Fibroblast of villous mesenchyme (primary cell): ENCODE results near the gene MIEF2. TPM values are rescaled to one million over a fixed set of nuclear protein-coding genes. Genes with fewer than 3 reads are reported as not detected.

Experiments used
- DNase-seq: peaks from one replicate; pipeline ENCODE4 v3.0.0-alpha.2; 2010; ENCODE audit warnings: low read depth
- H3K4me3 ChIP-seq: 2 replicates; pipeline ENCODE4 v1.5.1; 2011; ENCODE audit warnings: low read depth, mild to moderate bottlenecking, low read length
- CTCF ChIP-seq: IDR thresholded peaks from 2 replicates; pipeline ENCODE4 v1.5.1; 2012; ENCODE audit warnings: low read depth, mild to moderate bottlenecking, low read length; ENCODE audit not compliant: insufficient read depth
- total RNA-seq: library from RNA; depleted of rRNA; stranded (reverse); fragments of >200 nt; gene quantifications from 2 replicates; pipeline ENCODE4 v1.2.3, GENCODE V29; 2012

MIEF2 gene
- total RNA-seq, 1 donor: 16.4 TPM

- peak; percentile 8 for DNase-seq
- H3K4me3 ChIP-seq: peak overlapping the region; percentile 89
- TF ChIP-seq CTCF: no peak
Measured at GRCh38 chr17:18259621-18260331, 686 bp upstream of the MIEF2 start.

DNA sequence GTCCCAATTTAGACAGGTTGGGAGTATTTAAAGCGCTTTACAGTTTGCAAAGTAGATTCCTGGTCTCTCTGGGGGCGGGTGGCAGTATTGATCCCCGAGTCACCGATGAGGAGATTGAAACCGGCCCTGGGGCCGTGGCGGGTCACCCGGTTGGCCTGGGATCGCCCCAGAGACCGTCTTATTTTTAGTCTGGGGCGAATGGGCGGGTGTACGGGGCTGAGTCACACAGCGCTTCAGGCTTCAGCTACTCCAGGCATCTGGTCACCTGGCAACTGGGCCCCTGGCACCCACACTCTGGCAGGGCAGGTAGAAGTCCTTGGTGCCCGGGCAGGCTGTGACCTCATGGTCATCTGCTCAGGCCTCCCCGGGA, 669 bp downstream of the MIEF2 start:
- TF ChIP-seq CTCF: no peak
- H3K4me3 ChIP-seq: peak overlapping the region; percentile 89
- peak; percentile 38 for DNase-seq

- DNase-seq: no peak
- TF ChIP-seq CTCF: no peak
- H3K4me3 ChIP-seq: peak overlapping the region; percentile 89
Measured at GRCh38 chr17:18261659-18262058, 1.2 kb downstream of the MIEF2 start.

DNA sequence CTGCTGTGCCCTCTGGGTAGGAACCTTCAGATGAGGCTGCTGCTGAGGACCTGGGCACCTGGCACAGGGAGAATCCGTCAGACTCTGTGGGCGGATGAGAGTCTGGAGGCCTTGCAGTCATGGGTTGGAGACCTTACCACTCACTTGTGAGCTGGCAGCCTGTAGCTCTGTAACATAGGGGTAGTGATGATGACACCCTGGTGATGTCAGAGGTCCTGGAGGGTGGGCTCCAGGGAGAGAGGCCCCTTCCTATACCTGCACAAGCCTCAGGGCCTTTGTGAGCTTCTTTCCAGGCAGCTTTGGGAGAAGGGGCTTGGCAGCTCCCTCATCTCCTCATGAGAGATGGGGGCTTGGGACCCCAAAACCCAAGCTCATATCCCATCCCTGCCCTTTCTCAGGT, 1.6 kb downstream of the MIEF2 start:
- no peak for DNase-seq
- no peak for TF ChIP-seq CTCF
- H3K4me3 ChIP-seq: no peak overlapping the region

- no peak overlapping the region for H3K4me3 ChIP-seq
- no peak for TF ChIP-seq CTCF
- no peak for DNase-seq
Measured at GRCh38 chr17:18262641-18263040, 2.2 kb downstream of the MIEF2 start.

DNA sequence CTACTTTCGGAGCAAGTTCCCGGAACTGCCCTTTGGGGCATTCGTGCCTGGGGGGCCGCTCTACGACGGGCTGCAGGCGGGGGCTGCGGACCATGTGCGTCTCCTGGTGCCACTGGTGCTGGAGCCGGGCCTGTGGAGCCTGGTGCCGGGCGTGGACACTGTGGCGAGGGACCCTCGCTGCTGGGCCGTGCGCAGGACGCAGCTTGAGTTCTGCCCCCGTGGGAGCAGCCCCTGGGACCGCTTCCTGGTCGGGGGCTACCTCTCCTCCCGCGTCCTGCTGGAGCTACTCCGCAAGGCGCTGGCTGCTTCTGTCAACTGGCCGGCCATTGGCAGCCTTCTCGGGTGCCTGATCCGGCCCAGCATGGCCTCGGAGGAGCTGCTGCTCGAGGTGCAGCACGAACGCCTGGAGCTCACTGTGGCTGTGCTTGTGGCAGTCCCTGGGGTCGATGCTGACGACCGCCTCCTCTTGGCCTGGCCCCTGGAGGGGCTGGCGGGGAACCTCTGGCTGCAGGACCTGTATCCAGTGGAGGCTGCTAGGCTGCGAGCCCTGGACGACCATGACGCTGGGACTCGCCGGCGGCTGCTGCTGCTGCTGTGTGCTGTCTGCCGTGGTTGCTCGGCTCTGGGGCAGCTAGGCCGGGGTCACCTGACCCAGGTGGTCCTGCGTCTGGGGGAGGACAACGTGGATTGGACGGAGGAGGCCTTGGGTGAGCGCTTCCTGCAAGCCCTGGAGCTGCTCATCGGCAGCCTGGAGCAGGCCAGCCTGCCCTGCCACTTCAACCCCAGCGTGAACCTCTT, 3.6 kb downstream of the MIEF2 start:
- TF ChIP-seq CTCF: no peak
- no peak overlapping the region for H3K4me3 ChIP-seq
- DNase-seq: no peak

GRCh38 chr17:18267366-18267765, 6.9 kb downstream of the MIEF2 start:
- no peak for DNase-seq
- no peak for TF ChIP-seq CTCF
- H3K4me3 ChIP-seq: no peak overlapping the region
